Common myeloid progenitor, CD34-positive (primary cell): ENCODE data around the gene IGSF11.

ENCODE experiments used
- CTCF ChIA-PET: fragments of 350-600 bp; sonication (Branson Sonifier 250); formaldehyde crosslinking; loops from one replicate; lab custom pipeline; 2021; ENCODE audit warnings: antibody characterized with exemption; lab: Charles Lee
- POLR2A ChIA-PET: fragments of 350-600 bp; sonication (Branson Sonifier 250); formaldehyde crosslinking; loops from one replicate; lab custom pipeline; 2021; ENCODE audit warnings: antibody characterized with exemption; lab: Charles Lee
- DNase-seq, 3 donors: peaks; one replicate each; pipeline versions ENCODE4 v3.0.0 to v3.0.0-alpha.2; 2013
- H3K27ac ChIP-seq, 2 experiments: 1 replicate in 1 of 2; 2 replicates in 1 of 2; pipeline ENCODE4 v1.7.0; 2013; ENCODE audit warnings: inconsistent platforms in 2 of 2, low read length in 2 of 2, mild to moderate bottlenecking in 2 of 2, low read depth in 1 of 2, moderate library complexity in 1 of 2; ENCODE audit not compliant: severe bottlenecking in 2 of 2, insufficient read depth in 1 of 2, poor library complexity in 1 of 2
- H3K27me3 ChIP-seq, 5 experiments: replicated peaks in 2 of 5; 1 replicate in 3 of 5; 2 replicates in 2 of 5; pipeline versions ENCODE4 v1.6.1 to v1.7.0; 2013; ENCODE audit warnings: low read length in 4 of 5, mild to moderate bottlenecking in 2 of 5, moderate library complexity in 2 of 5, inconsistent platforms in 1 of 5; ENCODE audit not compliant: insufficient read depth in 5 of 5, control insufficient read depth in 4 of 5
- H3K36me3 ChIP-seq, 4 experiments: 1 replicate in 2 of 4; 2 replicates in 2 of 4; pipeline versions ENCODE4 v1.6.1 to v1.7.0; 2013; ENCODE audit warnings: low read length in 3 of 4, control low read depth in 1 of 4, mild to moderate bottlenecking in 1 of 4; ENCODE audit not compliant: control insufficient read depth in 4 of 4, insufficient read depth in 4 of 4
- H3K4me1 ChIP-seq, 4 experiments: 1 replicate in 3 of 4; 2 replicates in 1 of 4; pipeline versions ENCODE4 v1.6.1 to v1.7.1; 2013; ENCODE audit warnings: low read length in 3 of 4, mild to moderate bottlenecking in 3 of 4, control low read depth in 1 of 4, inconsistent platforms in 1 of 4, moderate library complexity in 1 of 4; ENCODE audit not compliant: control insufficient read depth in 4 of 4, insufficient read depth in 4 of 4; ENCODE audit errors: control extremely low read depth in 1 of 4
- H3K4me3 ChIP-seq, 7 experiments: 1 replicate in 4 of 7; 2 replicates in 3 of 7; pipeline versions ENCODE4 v1.5.1 to v1.7.0; 2013; ENCODE audit warnings: mild to moderate bottlenecking in 7 of 7, low read length in 6 of 7, moderate library complexity in 6 of 7, inconsistent platforms in 2 of 7, low read depth in 2 of 7, control low read depth in 1 of 7; ENCODE audit not compliant: insufficient read depth in 4 of 7, control insufficient read depth in 1 of 7; ENCODE audit errors: extremely low read depth in 1 of 7
- H3K9me3 ChIP-seq, 5 experiments: 1 replicate in 4 of 5; 2 replicates in 1 of 5; pipeline versions ENCODE4 v1.6.1 to v1.7.1; 2013; ENCODE audit warnings: low read length in 4 of 5, mild to moderate bottlenecking in 2 of 5, inconsistent platforms in 1 of 5, low read depth in 1 of 5, moderate library complexity in 1 of 5; ENCODE audit not compliant: control insufficient read depth in 4 of 5, insufficient read depth in 2 of 5; ENCODE audit errors: control extremely low read depth in 1 of 5
- WGBS: methylation state at CpG from one replicate; pipeline ENCODE4 v1.1.5; 2013; ENCODE audit not compliant: insufficient coverage; 5-methylcytosine and 5-hydroxymethylcytosine counted together

IGSF11 gene

DNA sequence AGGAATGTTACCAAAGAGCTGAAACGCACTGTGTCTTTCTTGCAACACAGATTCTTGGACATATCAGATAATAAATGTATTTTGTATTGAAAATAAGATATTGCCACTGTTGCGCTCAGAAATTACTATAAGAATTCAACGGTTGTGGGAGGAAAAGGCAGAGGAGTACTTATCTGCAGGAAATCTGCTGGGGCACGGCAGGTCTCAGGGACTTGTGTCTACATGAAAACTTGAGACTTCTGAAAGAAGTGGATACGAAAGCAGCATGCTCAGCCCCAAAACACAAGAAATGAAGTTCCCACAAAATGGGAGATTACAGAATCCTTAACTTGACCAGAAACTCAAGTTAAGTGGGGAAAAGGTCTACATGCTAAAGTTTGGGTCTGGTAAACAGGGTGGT lies 86.5 kb downstream of the IGSF11 start:
- Histone ChIP-seq H3K36me3 (no peaks in the 10 kb centered on the region), H3K4me1 (no peaks in the 10 kb centered on the region), H3K4me3 (no peak overlapping the region), H3K27me3 (no peaks in the 10 kb centered on the region), H3K27ac (no peak overlapping the region), H3K9me3 (no peaks in the 10 kb centered on the region)
- WGBS = 70% methylated on average over 3 of the region's 5 CpGs
- ChIA-PET POLR2A (no interaction called here), CTCF (no interaction called here)
- no peak for DNase-seq

DNA sequence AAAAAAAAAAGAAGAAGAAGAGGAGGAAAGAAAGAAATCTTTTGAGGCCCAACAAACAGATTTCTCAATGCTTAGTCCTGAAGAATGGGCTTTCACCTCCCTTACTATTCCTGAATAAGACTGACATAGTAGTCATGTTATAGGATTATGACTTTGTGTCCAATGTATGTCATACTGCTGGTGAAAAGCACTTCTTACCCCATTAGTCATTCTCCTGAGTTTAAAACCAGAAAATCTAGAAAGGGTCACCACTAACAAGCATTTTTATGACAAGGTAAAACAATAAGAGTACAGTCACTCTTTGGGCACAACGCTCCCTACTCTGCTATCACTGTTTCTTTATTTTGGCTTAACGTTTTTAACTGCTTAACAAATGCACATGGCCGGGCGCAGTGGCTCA lies 88.2 kb downstream of the IGSF11 start:
- ChIA-PET CTCF (no interaction called here), POLR2A (no interaction called here)
- Histone ChIP-seq H3K4me1 (no peaks in the 10 kb centered on the region), H3K27ac (no peak overlapping the region), H3K9me3 (no peaks in the 10 kb centered on the region), H3K27me3 (no peaks in the 10 kb centered on the region), H3K36me3 (no peaks in the 10 kb centered on the region), H3K4me3 (no peak overlapping the region)
- DNase-seq = no peak
- WGBS = 93% methylated on average over 4 of the region's 4 CpGs

DNA sequence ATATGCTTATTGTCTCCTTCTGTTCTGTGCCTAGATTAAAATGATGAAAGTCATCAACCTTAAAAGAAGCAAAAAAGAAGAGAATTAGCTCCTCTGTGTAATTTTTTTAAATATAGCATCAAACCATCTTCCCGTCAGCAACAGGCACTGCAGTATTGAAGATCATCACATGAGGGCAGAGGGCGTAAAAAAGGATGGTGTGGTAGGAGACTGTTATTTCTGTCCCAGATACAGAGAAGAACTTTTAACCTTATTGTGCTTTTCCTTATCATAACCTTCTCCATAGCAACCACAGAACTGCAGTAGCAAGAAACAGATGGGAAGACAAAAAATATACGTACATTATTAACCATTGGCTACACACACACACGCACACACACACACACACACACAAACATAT lies 88.8 kb downstream of the IGSF11 start:
- Histone ChIP-seq H3K9me3 (no peaks in the 10 kb centered on the region), H3K4me1 (no peaks in the 10 kb centered on the region), H3K27me3 (no peaks in the 10 kb centered on the region), H3K36me3 (no peaks in the 10 kb centered on the region), H3K4me3 (no peak overlapping the region), H3K27ac (no peak overlapping the region)
- ChIA-PET POLR2A (no interaction called here), CTCF (no interaction called here)
- WGBS = no CpG with 5 or more reads among the region's 4 CpGs
- no peak for DNase-seq

DNA sequence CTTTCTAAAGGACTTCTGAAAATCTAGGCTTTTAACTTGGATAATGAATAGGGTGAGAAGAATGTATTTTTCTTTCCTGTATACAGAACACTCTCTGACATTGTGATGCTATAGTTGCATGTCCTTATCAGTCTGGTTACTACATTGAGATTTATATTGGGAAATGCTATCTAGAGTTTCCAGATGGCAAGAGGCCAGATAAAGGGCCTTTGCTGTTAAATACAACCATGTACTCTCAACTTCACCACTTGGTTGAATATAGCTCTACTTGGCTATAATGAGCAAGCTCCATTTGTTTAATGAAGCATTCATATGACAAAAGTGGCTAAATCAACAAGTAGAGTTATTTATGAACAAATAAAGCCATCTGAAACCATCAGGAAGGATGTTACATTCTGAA lies 91.0 kb downstream of the IGSF11 start:
- ChIA-PET POLR2A (no interaction called here), CTCF (no interaction called here)
- H3K27me3 ChIP-seq = no peaks in the 10 kb centered on the region
- no peak overlapping the region for H3K27ac ChIP-seq
- no peak for DNase-seq
- no peak overlapping the region for H3K4me3 ChIP-seq
- no peaks in the 10 kb centered on the region for H3K36me3 ChIP-seq
- H3K4me1 ChIP-seq = no peaks in the 10 kb centered on the region
- no peaks in the 10 kb centered on the region for H3K9me3 ChIP-seq

DNA sequence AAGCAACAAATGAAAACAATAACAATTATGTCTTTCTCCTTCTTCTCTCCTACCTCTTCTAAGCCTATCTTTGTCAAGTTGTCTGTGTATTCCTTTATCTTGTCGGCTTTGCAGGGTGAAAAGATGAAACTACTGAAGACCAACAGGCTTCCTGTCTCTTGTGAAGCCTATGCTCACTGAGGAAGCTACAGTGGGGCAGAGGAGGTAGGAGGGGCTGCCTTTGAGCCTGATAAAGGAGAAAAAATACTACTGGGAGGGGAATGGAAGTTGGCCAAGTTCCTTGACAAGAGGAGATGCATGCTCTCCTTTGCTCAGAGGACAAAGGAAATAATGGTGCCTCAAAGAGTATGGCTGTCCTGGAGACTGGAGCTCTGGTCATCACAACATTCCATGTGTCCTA lies 92.0 kb downstream of the IGSF11 start:
- ChIA-PET CTCF (no interaction called here), POLR2A (no interaction called here)
- Histone ChIP-seq H3K27ac (no peak overlapping the region), H3K27me3 (no peaks in the 10 kb centered on the region), H3K4me3 (no peak overlapping the region), H3K4me1 (no peaks in the 10 kb centered on the region), H3K36me3 (no peaks in the 10 kb centered on the region), H3K9me3 (no peaks in the 10 kb centered on the region)
- WGBS = 80% methylated on average over 1 of the region's 1 CpG
- no peak for DNase-seq

DNA sequence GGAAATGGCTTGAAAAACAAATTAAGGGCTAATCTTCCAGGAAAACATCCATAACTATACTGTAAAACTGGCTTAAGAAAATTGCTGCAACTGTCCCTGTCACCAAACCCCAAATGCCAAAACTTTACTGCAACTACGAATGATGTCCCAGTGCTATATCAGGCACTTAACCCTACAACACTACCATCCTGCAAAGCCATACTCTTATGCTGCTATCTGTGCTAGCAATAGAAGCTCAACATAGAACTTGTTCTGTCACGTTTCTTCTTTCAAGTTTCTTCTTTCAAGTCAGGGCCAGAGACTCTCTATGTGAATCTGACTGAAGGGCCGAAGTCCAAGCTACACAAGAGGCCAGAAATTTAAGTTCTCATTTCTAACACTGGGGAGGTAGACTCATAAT lies 92.5 kb downstream of the IGSF11 start:
- ChIA-PET POLR2A (no interaction called here), CTCF (no interaction called here)
- no peak for DNase-seq
- H3K27me3 ChIP-seq = no peaks in the 10 kb centered on the region
- no peak overlapping the region for H3K4me3 ChIP-seq
- no peak overlapping the region for H3K27ac ChIP-seq
- no peaks in the 10 kb centered on the region for H3K9me3 ChIP-seq
- H3K36me3 ChIP-seq = no peaks in the 10 kb centered on the region
- no peaks in the 10 kb centered on the region for H3K4me1 ChIP-seq
- WGBS = 100% methylated on average over 1 of the region's 3 CpGs

DNA sequence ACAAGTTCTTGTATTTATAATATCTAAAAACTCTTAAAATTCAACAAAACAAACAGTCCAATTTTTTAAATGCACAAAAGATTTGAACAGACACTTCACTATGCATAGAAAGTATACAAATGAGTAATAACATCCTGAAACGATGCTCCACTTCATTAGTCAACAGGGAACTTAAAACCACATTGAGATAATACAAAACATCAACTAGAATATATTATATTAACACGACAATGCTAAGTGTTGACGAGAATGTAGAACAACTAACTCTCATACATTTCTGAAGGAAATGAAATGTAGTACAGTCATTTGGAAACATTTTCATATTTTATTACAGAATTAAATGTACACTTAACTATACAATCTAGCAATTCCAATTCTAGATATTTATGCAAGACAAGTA lies 93.4 kb downstream of the IGSF11 start:
- Histone ChIP-seq H3K4me3 (no peak overlapping the region), H3K27me3 (no peaks in the 10 kb centered on the region), H3K4me1 (no peaks in the 10 kb centered on the region), H3K27ac (no peak overlapping the region), H3K9me3 (no peaks in the 10 kb centered on the region), H3K36me3 (no peaks in the 10 kb centered on the region)
- no peak for DNase-seq
- POLR2A ChIA-PET = no interaction called here
- CTCF ChIA-PET = no interaction called here
- no CpG with 5 or more reads among the region's 3 CpGs for WGBS
